ENCODE results near the gene GPBP1L1. TPM values are rescaled to one million over a fixed set of nuclear protein-coding genes. Genes with fewer than 3 reads are reported as not detected.

GPBP1L1 gene
- total RNA-seq, 1 experiment from 2014 or later: 124 TPM

- no peaks in the 10 kb centered on the region for H3K9me3 ChIP-seq (ENCODE audit: insufficient read depth, low read depth)
- no peaks in the 10 kb centered on the region for H3K27me3 ChIP-seq (ENCODE audit: insufficient read depth, low read depth)
- H3K79me2 ChIP-seq (ENCODE audit: low read depth): peaks cover 94% of the 10 kb centered on the region
- no peak overlapping the region for H3K4me2 ChIP-seq
- H3K4me1 ChIP-seq (replicated peaks; ENCODE audit: insufficient read depth): peaks cover 17% of the 10 kb centered on the region
- H3K4me3 ChIP-seq: no peak overlapping the region
- no peak for DNase-seq
- H3F3A ChIP-seq (ENCODE audit: insufficient read depth, low read depth): peaks cover 21% of the 10 kb centered on the region
- H3K36me3 ChIP-seq (ENCODE audit: low read depth): peaks cover 15% of the 10 kb centered on the region
- H3K27ac ChIP-seq: no peak overlapping the region
- ChIA-PET POLR2A (ENCODE audit: unreplicated experiment) (no interaction called here), CTCF (no interaction called here)
- no peaks in the 10 kb centered on the region for H3K9me2 ChIP-seq (ENCODE audit: insufficient read depth)
- intact Hi-C loops (cut with micrococcal nuclease; ENCODE audit: unreplicated experiment): loop anchor here (10.0 kb wide), 2 partner anchors 785 to 855 kb away; partner anchors contain the start of genes BTBD19, DYNLT4, KIF2C and PLK3
- no TSS peak for BruUV-seq (replicated peaks)
- TF ChIP-seq EZH2 (IDR thresholded peaks at IDR 0.05; ENCODE audit: low read depth): no peak
- TF ChIP-seq CTCF (conservative IDR thresholded peaks at IDR 0.05): no peak
- peaks cover 49% of the 10 kb centered on the region for H4K20me1 ChIP-seq (ENCODE audit: insufficient read depth)
- no peak overlapping the region for H2AFZ ChIP-seq
Observed at GRCh38 chr1:45589861-45590260, 96.5 kb downstream of the GPBP1L1 start.

- no peak for TF ChIP-seq EZH2 (IDR thresholded peaks at IDR 0.05; ENCODE audit: low read depth)
- no peak for TF ChIP-seq CTCF (conservative IDR thresholded peaks at IDR 0.05)
Observed at GRCh38 chr1:45586769-45587168, 99.6 kb downstream of the GPBP1L1 start.

GRCh38 chr1:45585496-45586075, 100.7 kb downstream of the GPBP1L1 start:
- TF ChIP-seq CTCF (conservative IDR thresholded peaks at IDR 0.05) (no peak), EZH2 (IDR thresholded peaks at IDR 0.05; ENCODE audit: low read depth) (no peak)
- Histone ChIP-seq H3K79me2 (ENCODE audit: low read depth) (peaks cover 60% of the 10 kb centered on the region), H3K4me3 (peak overlapping the region; percentile 86), H4K20me1 (ENCODE audit: insufficient read depth) (peaks cover 49% of the 10 kb centered on the region), H3K9me2 (ENCODE audit: insufficient read depth) (no peaks in the 10 kb centered on the region), H3K9me3 (ENCODE audit: insufficient read depth, low read depth) (no peaks in the 10 kb centered on the region), H3K4me2 (peak overlapping the region; percentile 89), H3K36me3 (ENCODE audit: low read depth) (peaks cover 3% of the 10 kb centered on the region), H3K27me3 (ENCODE audit: insufficient read depth, low read depth) (no peaks in the 10 kb centered on the region), H3K4me1 (replicated peaks; ENCODE audit: insufficient read depth) (peaks cover 17% of the 10 kb centered on the region), H2AFZ (no peak overlapping the region), H3K27ac (no peak overlapping the region; the same call in 1 of the 2 replicates), H3F3A (ENCODE audit: insufficient read depth, low read depth) (peaks cover 22% of the 10 kb centered on the region)
- intact Hi-C loops (cut with micrococcal nuclease; ENCODE audit: unreplicated experiment): loop anchor here (2.0 to 10.0 kb wide), 3 partner anchors 101 to 851 kb away; partner anchors contain the start of genes BTBD19, DYNLT4, GPBP1L1 and KIF2C
- no TSS peak for BruUV-seq (replicated peaks)
- POLR2A ChIA-PET (ENCODE audit: unreplicated experiment): interaction anchor here (0.6 kb wide), 2 partner anchors 14 to 69 kb away, joined by 3 to 23 read pairs; no protein-coding TSS in a partner anchor
- DNase-seq: no peak
- CTCF ChIA-PET: no interaction called here

More at GRCh38 chr1:45586769-45587168, 99.6 kb downstream of the GPBP1L1 start:
- intact Hi-C loops (cut with micrococcal nuclease; ENCODE audit: unreplicated experiment): loop anchor here (10.0 kb wide), 2 partner anchors 782 to 852 kb away; partner anchors contain the start of genes BTBD19, DYNLT4, KIF2C and PLK3
- H3F3A ChIP-seq (ENCODE audit: insufficient read depth, low read depth): peaks cover 22% of the 10 kb centered on the region
- ChIA-PET POLR2A (ENCODE audit: unreplicated experiment) (no interaction called here), CTCF (interaction anchor here (0.7 kb wide), 1 partner anchor 613 kb away, joined by 7 read pairs; no protein-coding TSS in a partner anchor)
- H3K79me2 ChIP-seq (ENCODE audit: low read depth): peaks cover 70% of the 10 kb centered on the region
- BruUV-seq (replicated peaks): no TSS peak
- DNase-seq: no peak
- no peak overlapping the region for H3K27ac ChIP-seq
- no peak overlapping the region for H2AFZ ChIP-seq
- no peaks in the 10 kb centered on the region for H3K27me3 ChIP-seq (ENCODE audit: insufficient read depth, low read depth)
- H3K4me1 ChIP-seq (replicated peaks; ENCODE audit: insufficient read depth): peaks cover 17% of the 10 kb centered on the region
- H4K20me1 ChIP-seq (ENCODE audit: insufficient read depth): peaks cover 51% of the 10 kb centered on the region
- H3K36me3 ChIP-seq (ENCODE audit: low read depth): peaks cover 11% of the 10 kb centered on the region
- peak overlapping the region; percentile 89; the same call in 1 of the 2 replicates for H3K4me2 ChIP-seq
- H3K9me3 ChIP-seq (ENCODE audit: insufficient read depth, low read depth): no peaks in the 10 kb centered on the region
- no peak overlapping the region for H3K4me3 ChIP-seq
- H3K9me2 ChIP-seq (ENCODE audit: insufficient read depth): no peaks in the 10 kb centered on the region
